ENCODE measurements around the gene PRR19.
A peak's percentile ranks its signal among the peaks of the same experiment; 100 is the strongest.

The PRR19 gene

DNA sequence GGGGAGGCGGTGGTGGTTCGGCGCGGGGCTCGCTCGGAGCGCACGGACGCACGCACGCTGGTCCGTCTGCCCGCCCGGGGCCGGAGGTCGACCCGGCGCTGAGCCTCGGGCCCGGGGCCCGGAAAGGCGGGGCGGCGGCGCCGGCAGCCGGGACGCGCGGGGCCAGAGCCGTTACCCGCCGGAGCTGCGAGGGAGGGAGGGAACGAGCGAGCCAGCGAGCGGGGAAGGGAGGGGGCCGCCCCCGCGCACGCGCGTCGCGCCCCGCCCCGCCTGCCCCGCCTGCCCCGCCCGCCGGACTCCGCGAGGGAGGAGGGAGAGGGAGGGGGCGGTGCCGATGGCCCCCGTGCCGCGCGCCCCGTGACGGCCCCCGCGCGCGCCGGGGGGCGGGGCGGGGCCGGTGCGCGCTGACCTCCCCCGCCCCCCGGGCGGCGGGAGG, 17.8 kb upstream of the PRR19 start:
- DNase-seq (ENCODE audit: low spot score): peak; percentile 97

DNA sequence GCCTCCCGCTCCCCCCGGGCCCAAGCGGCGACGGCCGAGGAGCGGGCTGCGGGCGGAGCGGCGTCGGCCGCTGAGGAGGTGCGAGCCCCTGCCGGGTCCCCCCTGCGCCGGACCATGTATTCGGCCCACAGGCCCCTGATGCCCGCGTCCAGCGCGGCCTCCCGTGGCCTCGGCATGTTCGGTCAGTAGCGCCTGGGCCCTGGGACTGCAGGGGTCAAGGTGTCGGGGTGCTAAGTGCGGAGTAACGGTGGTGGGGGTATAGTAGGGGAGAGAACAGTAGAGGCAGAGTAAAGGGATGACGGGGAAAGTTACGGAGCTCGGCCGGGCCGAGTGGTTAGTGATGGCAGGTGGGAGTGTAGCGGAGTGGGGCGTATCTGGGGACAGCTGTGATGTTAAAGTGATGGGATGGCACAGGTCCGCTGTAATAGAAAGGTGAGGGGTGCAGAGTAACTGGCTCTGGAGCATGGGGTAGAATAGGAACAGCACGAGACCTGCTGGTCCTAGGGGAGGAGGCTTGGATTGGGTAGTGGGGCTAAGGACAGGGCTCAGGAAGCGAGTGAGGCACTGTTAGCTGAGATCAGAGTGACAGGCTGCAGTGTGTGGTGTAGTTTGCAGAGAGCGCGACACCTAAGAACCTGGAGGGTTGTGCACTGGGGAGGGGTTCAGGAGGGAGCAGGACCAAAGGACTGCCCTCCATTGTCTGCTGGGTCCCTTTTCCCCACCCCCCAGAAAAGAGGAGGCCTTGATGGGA, 17.2 kb upstream of the PRR19 start:
- no peak for DNase-seq (ENCODE audit: low spot score)

- no peak for DNase-seq (ENCODE audit: low spot score)
Measured at GRCh38 chr19:42285541-42285941, 16.4 kb upstream of the PRR19 start.

DNA sequence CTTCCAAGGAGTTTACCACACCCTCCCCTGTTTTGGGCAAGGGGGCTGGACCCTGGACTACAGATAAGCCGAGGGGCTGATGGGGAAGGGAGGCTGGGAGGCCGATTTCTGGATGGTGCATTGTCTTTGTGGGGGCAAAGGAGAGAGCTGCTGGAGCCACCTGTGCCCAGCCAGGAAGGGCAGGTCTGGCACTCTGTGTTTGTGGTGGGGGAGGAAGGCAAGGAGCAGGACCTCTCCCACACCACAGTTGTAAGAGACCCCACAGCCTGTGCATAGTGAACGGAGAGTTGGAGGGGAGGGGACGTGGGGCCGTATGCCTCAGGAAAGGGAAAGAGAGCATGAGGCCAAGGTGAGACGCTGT, 16.0 kb upstream of the PRR19 start:
- DNase-seq (ENCODE audit: low spot score): no peak

- DNase-seq (ENCODE audit: low spot score): peak; percentile 63
Measured at GRCh38 chr19:42286349-42287016, 15.4 kb upstream of the PRR19 start.

- no peak for DNase-seq (ENCODE audit: low spot score)
Measured at GRCh38 chr19:42287017-42287826, 14.7 kb upstream of the PRR19 start.

DNA sequence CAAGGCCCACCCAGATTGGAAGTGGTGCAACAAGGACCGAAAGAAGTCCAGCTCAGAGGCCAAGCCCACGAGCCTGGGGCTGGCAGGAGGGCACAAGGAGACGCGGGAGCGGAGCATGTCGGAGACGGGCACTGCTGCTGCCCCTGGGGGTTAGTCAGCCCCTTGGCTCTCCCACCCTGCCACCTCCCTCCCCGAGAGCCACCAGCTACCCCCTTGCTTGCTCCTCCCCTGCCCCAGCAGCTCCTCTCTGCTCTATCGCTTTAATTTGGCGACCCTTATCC, 14.2 kb upstream of the PRR19 start:
- no peak for DNase-seq (ENCODE audit: low spot score)

DNA sequence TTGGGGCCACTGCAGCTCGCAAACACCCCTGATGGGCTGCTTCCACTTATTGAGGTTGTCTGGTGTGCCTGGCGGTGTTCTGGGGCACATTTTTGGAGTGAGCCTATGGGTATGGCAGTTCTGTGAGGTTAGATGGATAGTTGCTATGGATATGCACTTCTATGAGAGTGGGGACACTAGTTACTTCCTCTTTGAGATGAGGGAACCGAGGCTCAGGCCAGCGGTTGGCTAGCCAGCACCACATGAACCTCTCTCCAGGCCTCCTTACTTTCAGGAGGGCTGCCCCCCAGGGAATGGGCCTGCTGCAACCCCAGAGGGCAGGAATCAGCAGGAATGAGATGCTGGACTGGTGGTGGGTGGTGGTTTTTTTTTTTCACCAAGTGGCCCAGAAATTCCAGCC, 13.5 kb upstream of the PRR19 start:
- no peak for DNase-seq (ENCODE audit: low spot score)

GRCh38 chr19:42288881-42289555, 12.9 kb upstream of the PRR19 start:
- no peak for DNase-seq (ENCODE audit: low spot score)

DNA sequence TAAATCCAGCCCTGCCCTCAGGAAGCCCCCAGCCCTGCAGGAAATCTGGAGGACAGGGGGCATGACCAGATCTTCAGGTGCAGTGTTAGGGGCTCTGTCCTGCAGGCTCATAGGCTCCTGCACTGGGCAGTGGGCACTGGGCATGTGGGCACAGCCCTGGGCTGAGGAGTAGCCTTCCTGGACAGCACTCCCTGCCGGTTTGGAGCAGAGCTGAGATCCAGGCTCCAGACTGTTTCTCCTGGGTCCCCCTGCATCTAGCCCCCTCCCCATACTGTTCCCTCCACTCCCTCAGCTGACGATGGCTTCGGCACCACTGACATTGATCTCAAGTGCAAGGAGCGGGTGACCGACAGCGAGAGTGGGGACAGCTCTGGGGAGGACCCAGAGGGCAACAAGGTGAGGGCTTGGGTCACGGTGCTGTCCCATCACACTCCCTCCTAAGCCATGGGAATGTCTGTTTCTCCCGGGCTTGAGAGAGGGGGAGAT, 12.3 kb upstream of the PRR19 start:
- no peak for DNase-seq (ENCODE audit: low spot score)

DNA sequence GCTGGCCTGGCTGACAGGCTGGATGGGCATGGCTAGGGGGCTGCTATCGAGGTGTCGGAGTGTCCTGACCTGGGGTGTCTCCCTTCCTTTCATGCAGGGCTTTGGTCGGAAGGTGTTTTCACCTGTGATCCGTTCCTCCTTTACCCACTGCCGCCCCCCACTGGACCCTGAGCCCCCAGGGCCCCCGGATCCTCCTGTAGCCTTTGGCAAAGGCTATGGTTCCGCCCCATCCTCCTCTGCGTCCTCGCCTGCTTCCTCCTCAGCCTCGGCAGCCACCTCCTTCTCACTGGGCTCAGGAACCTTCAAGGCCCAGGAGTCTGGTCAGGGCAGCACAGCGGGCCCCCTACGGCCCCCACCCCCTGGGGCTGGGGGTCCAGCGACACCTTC, 11.8 kb upstream of the PRR19 start:
- DNase-seq (ENCODE audit: low spot score): no peak

GRCh38 chr19:42290523-42291434, 11.2 kb upstream of the PRR19 start:
- peak; percentile 62 for DNase-seq (ENCODE audit: low spot score)

DNA sequence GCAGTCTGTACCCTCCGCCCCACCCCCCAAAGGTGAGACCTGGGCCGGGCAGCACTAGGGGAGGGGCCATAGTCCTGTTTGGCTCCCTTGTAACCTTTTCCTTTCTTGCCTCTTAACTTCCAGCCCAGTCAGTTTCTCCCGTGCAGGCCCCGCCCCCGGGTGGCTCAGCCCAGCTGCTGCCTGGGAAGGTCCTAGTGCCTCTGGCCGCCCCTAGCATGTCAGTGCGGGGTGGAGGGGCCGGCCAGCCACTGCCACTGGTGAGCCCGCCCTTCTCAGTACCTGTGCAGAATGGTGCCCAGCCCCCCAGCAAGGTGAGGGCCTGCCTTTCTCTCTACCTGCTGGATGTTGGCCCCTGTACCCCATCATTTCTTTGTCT, 10.5 kb upstream of the PRR19 start:
- DNase-seq (ENCODE audit: low spot score): no peak

DNA sequence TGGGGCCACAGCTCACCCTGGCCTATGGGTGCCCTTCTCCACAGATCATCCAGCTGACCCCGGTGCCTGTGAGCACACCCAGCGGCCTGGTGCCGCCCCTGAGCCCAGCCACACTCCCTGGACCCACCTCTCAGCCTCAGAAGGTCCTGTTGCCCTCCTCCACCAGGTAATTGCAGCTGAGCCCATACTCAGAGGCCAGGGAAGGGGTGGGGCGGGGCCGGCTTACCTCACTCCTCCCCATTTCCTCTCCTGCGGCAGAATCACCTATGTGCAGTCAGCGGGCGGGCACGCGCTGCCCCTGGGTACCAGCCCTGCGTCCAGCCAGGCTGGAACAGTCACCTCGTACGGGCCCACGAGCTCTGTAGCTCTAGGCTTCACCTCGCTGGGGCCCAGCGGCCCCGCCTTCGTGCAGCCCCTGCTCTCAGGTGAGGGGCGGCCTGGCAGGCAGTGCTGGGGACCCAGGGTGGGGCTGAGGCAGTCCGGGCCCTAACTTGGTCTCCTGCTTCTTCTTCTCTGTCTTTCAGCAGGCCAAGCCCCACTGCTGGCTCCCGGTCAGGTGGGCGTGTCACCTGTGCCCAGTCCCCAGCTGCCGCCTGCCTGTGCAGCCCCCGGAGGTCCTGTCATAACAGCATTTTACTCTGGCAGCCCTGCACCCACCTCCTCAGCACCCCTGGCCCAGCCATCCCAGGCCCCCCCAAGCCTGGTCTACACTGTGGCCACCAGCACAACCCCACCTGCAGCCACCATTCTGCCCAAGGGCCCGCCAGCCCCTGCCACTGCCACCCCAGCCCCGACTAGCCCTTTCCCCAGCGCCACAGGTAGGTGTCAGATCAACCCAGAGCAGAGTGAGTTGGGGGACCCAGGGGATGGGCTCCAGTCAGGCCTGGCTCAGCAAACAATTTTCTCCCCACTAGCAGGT, 9.6 kb upstream of the PRR19 start:
- DNase-seq (ENCODE audit: low spot score): no peak

DNA sequence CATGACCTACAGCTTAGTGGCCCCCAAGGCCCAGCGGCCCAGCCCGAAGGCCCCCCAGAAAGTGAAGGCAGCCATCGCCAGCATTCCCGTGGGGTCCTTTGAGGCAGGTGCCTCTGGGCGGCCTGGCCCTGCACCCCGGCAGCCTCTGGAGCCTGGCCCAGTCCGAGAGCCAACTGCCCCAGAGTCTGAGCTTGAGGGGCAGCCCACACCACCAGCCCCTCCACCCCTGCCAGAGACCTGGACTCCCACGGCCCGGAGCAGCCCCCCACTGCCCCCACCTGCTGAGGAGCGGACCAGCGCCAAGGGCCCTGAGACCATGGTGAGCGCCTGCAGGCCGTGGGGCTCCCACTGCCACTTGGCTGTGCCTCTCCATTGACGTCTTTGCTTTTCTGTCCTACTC, 9.0 kb upstream of the PRR19 start:
- DNase-seq (ENCODE audit: low spot score): no peak

DNA sequence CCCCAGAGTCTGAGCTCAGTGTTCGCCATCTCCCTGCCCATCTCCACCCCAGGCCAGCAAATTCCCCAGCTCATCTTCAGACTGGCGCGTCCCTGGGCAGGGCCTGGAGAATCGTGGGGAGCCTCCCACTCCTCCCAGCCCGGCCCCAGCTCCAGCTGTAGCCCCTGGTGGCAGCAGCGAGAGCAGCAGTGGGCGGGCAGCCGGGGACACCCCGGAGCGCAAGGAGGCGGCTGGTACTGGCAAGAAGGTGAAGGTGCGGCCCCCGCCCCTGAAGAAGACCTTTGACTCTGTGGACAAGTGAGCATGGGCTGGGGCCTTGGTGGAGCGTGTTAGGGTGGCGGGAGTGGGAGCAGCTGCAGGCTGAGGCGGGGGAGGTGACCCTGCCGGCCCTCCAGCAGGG, 8.4 kb upstream of the PRR19 start:
- DNase-seq (ENCODE audit: low spot score): no peak

GRCh38 chr19:42293948-42294347, 8.0 kb upstream of the PRR19 start:
- DNase-seq (ENCODE audit: low spot score): no peak

DNA sequence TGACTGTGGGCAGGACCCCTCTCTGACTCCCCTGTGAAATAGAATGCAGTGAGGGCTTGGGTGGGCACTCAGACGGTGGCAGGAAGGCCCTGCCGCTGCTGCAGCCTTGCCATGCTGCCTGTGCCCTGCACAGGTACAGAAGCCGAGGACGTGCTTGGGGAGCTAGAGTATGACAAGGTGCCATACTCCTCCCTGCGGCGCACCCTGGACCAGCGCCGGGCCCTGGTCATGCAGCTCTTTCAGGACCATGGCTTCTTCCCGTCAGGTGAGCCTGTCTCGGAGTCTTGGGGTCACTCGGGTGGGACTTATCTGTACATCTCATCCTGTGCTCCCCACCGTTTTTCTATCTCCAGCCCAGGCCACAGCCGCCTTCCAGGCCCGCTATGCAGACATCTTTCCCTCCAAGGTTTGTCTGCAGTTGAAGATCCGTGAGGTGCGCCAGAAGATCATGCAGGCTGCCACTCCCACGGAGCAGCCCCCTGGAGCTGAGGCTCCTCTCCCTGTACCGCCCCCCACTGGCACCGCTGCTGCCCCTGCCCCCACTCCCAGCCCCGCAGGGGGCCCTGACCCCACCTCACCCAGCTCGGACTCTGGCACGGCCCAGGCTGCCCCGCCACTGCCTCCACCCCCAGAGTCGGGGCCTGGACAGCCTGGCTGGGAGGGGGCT, 7.3 kb upstream of the PRR19 start:
- no peak for DNase-seq (ENCODE audit: low spot score)

GRCh38 chr19:42295342-42295741, 6.6 kb upstream of the PRR19 start:
- no peak for DNase-seq (ENCODE audit: low spot score)

Measured in AG08396 (cell line).